Pancreas (tissue), 10 donors: ENCODE results near the gene SIAH3. TPM values are rescaled to one million over a fixed set of nuclear protein-coding genes. Genes with fewer than 3 reads are reported as not detected.

ENCODE experiments used
- ATAC-seq, 4 donors: fragments of 200-7000 bp; cut with Tn5 transposase; one replicate each; pipeline versions ENCODE4 v1.8.0 to v1.9.1; 2020; ENCODE audit warnings: mild to moderate bottlenecking in 4 of 4, moderate library complexity in 4 of 4
- DNase-seq, 6 donors: peaks; one replicate each; pipeline ENCODE4 v3.0.0-alpha.2; 2020
- FAIRE-seq: peaks from 2 replicates; lab custom pipeline; 2012; peaks lifted over from hg19 to GRCh38; lab: Jason Lieb, UNC
- H3K27ac ChIP-seq, 4 donors: fragments of 200-600 bp; sonication (generic); 1 replicate in 3 of 4; 2 replicates in 1 of 4; pipeline versions ENCODE4 v1.5.0 to v1.8.0; 2020
- H3K27me3 ChIP-seq, 4 donors: fragments of 200-600 bp; one replicate each; pipeline ENCODE4 v1.8.0; 2021
- H3K36me3 ChIP-seq, 3 donors: fragments of 200-600 bp; sonication (generic) in 1 of 3; one replicate each; pipeline versions ENCODE4 v1.5.0 to v1.8.0; 2020 to 2021
- H3K4me1 ChIP-seq, 3 donors: fragments of 200-600 bp; one replicate each; pipeline ENCODE4 v1.8.0; 2021
- H3K4me3 ChIP-seq, 4 donors: fragments of 200-600 bp; sonication (generic) in 2 of 4; one replicate each; pipeline versions ENCODE4 v1.5.0 to v1.8.0; 2020 to 2021
- H3K9me3 ChIP-seq, 4 donors: fragments of 200-600 bp; one replicate each; pipeline ENCODE4 v1.8.0; 2021
- CTCF ChIP-seq, 4 donors: fragments of 200-600 bp; sonication (generic) in 3 of 4; IDR thresholded peaks; one replicate each; pipeline versions ENCODE4 v1.5.0 to v1.8.0; 2021; ENCODE audit warnings: antibody characterized with exemption in 4 of 4
- WGBS, 2 donors: extraction: QIAGEN DNeasy Blood & Tissue Kit; methylation state at CpG; one replicate each; pipeline ENCODE4 v1.1.7; 2013; 5-methylcytosine and 5-hydroxymethylcytosine counted together
- intact Hi-C, 3 donors: fragments of 100-400 bp; cut with DNase I; formaldehyde crosslinking; loops; one replicate each; pipeline versions ENCODE4 v1.11.1 to v1.14.2; 2022
- polyA plus RNA-seq, 2 donors: library from polyadenylated mRNA; stranded (reverse); fragments of 200-250 nt; gene quantifications; one replicate each; pipeline ENCODE4 v1.2.3, GENCODE V29; 2013
- total RNA-seq, 6 donors: library from RNA; stranded (reverse); fragmentation: NEBNext Ultra II Directional in 4 of 6; extraction: Animal tissue kit (Norgen Biotek cat#: 25700) in 4 of 6; gene quantifications; one replicate each; pipeline versions ENCODE4 v1.2.1 to v1.2.4, GENCODE V29; 2021 to 2023
- donor health status: healthy with polysubstance abuse.
- donor health status: DM: no; HTN: no; CAD: no; lungs with moderate emphysema.
- donor health status: DM: no; HTN: no; CAD: no.
- donor health status: control.
- donor health status: control.
- donor health status: Bipolar disorder and iron deficiency.
- donor health status: DM: yes; HTN: yes; CAD: no.
- donor health status: DM: no; HTN: no; CAD: no.
- donor health status: DM: no; HTN: no; CAD: no.
- donor health status: DM: yes; HTN: yes; CAD: no.

Gene SIAH3
- total and polyA plus RNA-seq, 8 donors, result 0.03 TPM; not detected in 7

GRCh38 chr13:45744979-45745378, 106.6 kb downstream of the SIAH3 start:
- no peak for FAIRE-seq
- Histone ChIP-seq H3K27ac (no peak overlapping the region), H3K36me3 (no peaks in the 10 kb centered on the region), H3K4me3 (no peak overlapping the region), H3K4me1 (no peaks in the 10 kb centered on the region), H3K9me3 (no peaks in the 10 kb centered on the region), H3K27me3 (no peaks in the 10 kb centered on the region)
- DNase-seq, result no peak
- ATAC-seq, result no peak
- intact Hi-C loops, result no loop called here
- no peak for TF ChIP-seq CTCF (IDR thresholded peaks at IDR 0.05)
- WGBS, 2 donors, result 64 to 85% methylated on average over 3 of the region's 3 CpGs

- WGBS, 2 donors, result 81 to 82% methylated on average over 5 of the region's 5 CpGs
- ATAC-seq, result no peak
- intact Hi-C loops, result no loop called here
These were observed 108.6 kb downstream of the SIAH3 start for GRCh38 chr13:45742985-45743384.

GRCh38 chr13:45737571-45738017, 114.0 kb downstream of the SIAH3 start:
- Histone ChIP-seq H3K27ac (no peak overlapping the region), H3K4me1 (no peaks in the 10 kb centered on the region), H3K9me3 (no peaks in the 10 kb centered on the region), H3K4me3 (no peak overlapping the region), H3K36me3 (no peaks in the 10 kb centered on the region), H3K27me3 (no peaks in the 10 kb centered on the region)
- ATAC-seq, result no peak
- FAIRE-seq, result no peak
- no peak for TF ChIP-seq CTCF (IDR thresholded peaks at IDR 0.05)
- no peak for DNase-seq
- 54 to 65% methylated on average over 2 of the region's 2 CpGs for WGBS, 2 donors
- intact Hi-C loops, result no loop called here

More at GRCh38 chr13:45742985-45743384, 108.6 kb downstream of the SIAH3 start:
- Histone ChIP-seq H3K36me3 (no peaks in the 10 kb centered on the region), H3K27ac (no peak overlapping the region), H3K27me3 (no peaks in the 10 kb centered on the region), H3K4me1 (no peaks in the 10 kb centered on the region), H3K9me3 (no peaks in the 10 kb centered on the region), H3K4me3 (no peak overlapping the region)
- DNase-seq (no peak), FAIRE-seq (no peak)
- TF ChIP-seq CTCF (IDR thresholded peaks at IDR 0.05), result no peak

- Histone ChIP-seq H3K27me3 (no peaks in the 10 kb centered on the region), H3K4me1 (peaks cover 0 to 5% (median 3%) of the 10 kb centered on the region in 3 donors), H3K4me3 (no peak overlapping the region), H3K36me3 (no peaks in the 10 kb centered on the region), H3K27ac (no peak overlapping the region), H3K9me3 (no peaks in the 10 kb centered on the region)
- WGBS, 2 donors, result 82 to 84% methylated on average over 5 of the region's 5 CpGs
- DNase-seq (no peak), ATAC-seq (no peak), FAIRE-seq (no peak)
- intact Hi-C loops, result no loop called here
- no peak for TF ChIP-seq CTCF (IDR thresholded peaks at IDR 0.05)
These were observed 118.2 kb downstream of the SIAH3 start for GRCh38 chr13:45733361-45733760.

GRCh38 chr13:45732916-45733315, 118.6 kb downstream of the SIAH3 start:
- H3K9me3 ChIP-seq, result no peaks in the 10 kb centered on the region
- no peak for TF ChIP-seq CTCF (IDR thresholded peaks at IDR 0.05)
- H3K4me3 ChIP-seq, result no peak overlapping the region
- H3K27me3 ChIP-seq, result no peaks in the 10 kb centered on the region
- H3K36me3 ChIP-seq, result no peaks in the 10 kb centered on the region
- H3K4me1 ChIP-seq, result peaks cover 0 to 5% (median 3%) of the 10 kb centered on the region in 3 donors
- H3K27ac ChIP-seq, result no peak overlapping the region
- FAIRE-seq (no peak), ATAC-seq (no peak), DNase-seq (no peak)
- intact Hi-C loops, result no loop called here
- WGBS, 2 donors, result 74 to 76% methylated on average over 5 of the region's 5 CpGs
